ENCODE data around the gene RNF38.

RNF38 gene

DNA sequence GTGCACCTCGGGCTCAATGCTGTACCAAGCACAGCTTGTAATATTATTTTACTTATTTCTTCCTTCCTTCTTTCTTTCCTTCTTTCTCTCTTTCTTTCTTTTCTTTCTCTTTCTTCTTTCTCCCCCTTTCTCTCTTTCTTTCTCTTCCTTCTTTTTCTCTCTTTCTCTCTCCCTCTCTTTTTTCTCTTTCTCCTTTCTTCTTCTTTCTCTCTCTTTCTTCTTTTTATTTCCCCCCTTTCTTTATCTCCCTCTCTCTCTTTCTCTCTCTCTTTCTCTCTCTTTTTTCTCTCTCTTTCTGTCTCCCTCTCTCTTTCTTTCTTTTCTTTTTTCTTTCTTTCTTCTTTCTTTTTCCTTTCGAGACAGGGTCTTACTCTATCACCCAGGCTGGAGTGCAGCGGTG lies 109.1 kb downstream of the RNF38 start:
- DNase-seq: no peak

GRCh38 chr9:36289836-36290435 lies 110.1 kb downstream of the RNF38 start:
- no peak for DNase-seq

DNA sequence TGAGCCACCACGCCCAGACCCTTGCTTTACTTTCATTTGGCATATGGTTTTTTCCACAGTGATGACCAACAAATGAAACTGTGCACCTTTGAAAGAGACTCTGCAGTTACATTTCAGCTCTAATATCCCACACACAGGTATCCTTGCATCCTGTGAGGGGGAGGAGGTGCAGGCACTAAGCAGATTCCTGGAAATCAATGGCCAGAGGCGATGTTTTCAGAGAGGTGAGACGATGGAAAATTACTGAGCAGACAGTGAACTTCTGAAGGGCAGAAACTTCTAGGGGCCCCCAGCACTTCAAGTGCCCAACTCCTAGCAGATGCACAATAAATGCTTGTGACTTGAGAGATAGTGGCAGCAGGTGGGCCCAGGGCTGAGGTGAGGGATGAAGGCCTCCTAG lies 112.0 kb downstream of the RNF38 start:
- DNase-seq: no peak

Data from SIG-M5 (cell line).